ENCODE measurements around the gene STYX. TPM values are rescaled to one million over a fixed set of nuclear protein-coding genes. Genes with fewer than 3 reads are reported as not detected.
A peak's percentile ranks its signal among the peaks of the same experiment; 100 is the strongest.
"Not testable (repeated sequence)": the region's sequence is repeated elsewhere in the genome, so short reads cannot be mapped to it uniquely, and the experiment has no call there.

Gene STYX
- total RNA-seq, 2 experiments from 2014 or later = 25.1 to 29.5 TPM

GRCh38 chr14:52703225-52703624 is 26.7 kb upstream of the STYX start:
- ATAC-seq (ENCODE audit: low read depth) = no peak
- no peak overlapping the region for H3K4me3 Mint-ChIP-seq

GRCh38 chr14:52703664-52704063 is 26.3 kb upstream of the STYX start:
- no peaks in the 10 kb centered on the region for H3K9me3 Mint-ChIP-seq
- POLR2A ChIA-PET = interaction anchor here (1.7 kb wide), 1 partner anchor 8 kb away, joined by 7 read pairs; the partner anchor contains the start of gene ERO1A
- H3K36me3 Mint-ChIP-seq = peaks cover 9% of the 10 kb centered on the region
- H3K27ac Mint-ChIP-seq = no peak overlapping the region
- H3K4me1 Mint-ChIP-seq = peaks cover 26% of the 10 kb centered on the region
- no peak for DNase-seq
- no peak overlapping the region for H3K4me3 Mint-ChIP-seq
- ATAC-seq (ENCODE audit: low read depth) = no peak
- H3K27me3 Mint-ChIP-seq = no peaks in the 10 kb centered on the region

More at GRCh38 chr14:52703225-52703624, 26.7 kb upstream of the STYX start:
- H3K36me3 Mint-ChIP-seq = peaks cover 5% of the 10 kb centered on the region
- peaks cover 22% of the 10 kb centered on the region for H3K4me1 Mint-ChIP-seq
- POLR2A ChIA-PET = no interaction called here
- no peak for DNase-seq
- H3K27ac Mint-ChIP-seq = no peak overlapping the region
- H3K9me3 Mint-ChIP-seq = no peaks in the 10 kb centered on the region
- no peaks in the 10 kb centered on the region for H3K27me3 Mint-ChIP-seq

GRCh38 chr14:52706286-52706685 is 23.7 kb upstream of the STYX start:
- ATAC-seq (ENCODE audit: low read depth) = peak; percentile 53
- H3K27me3 Mint-ChIP-seq = no peaks in the 10 kb centered on the region
- H3K9me3 Mint-ChIP-seq = no peaks in the 10 kb centered on the region
- H3K4me3 Mint-ChIP-seq = peak overlapping the region; percentile 96
- peaks cover 22% of the 10 kb centered on the region for H3K36me3 Mint-ChIP-seq
- peak overlapping the region; percentile 91 for H3K27ac Mint-ChIP-seq
- POLR2A ChIA-PET = interaction anchor here (0.5 to 2.8 kb wide), 5 partner anchors 10 to 36 kb away, joined by 3 to 36 read pairs (median 6); partner anchors contain the start of genes ERO1A and STYX
- DNase-seq = no peak
- H3K4me1 Mint-ChIP-seq = peaks cover 36% of the 10 kb centered on the region

- POLR2A ChIA-PET = interaction anchor here (0.6 to 2.8 kb wide), 8 partner anchors 9 to 155 kb away, joined by 3 to 36 read pairs (median 3); partner anchors contain the start of genes ERO1A, GPR137C, STYX and TXNDC16
- Mint-ChIP-seq H3K27me3 (no peaks in the 10 kb centered on the region), H3K4me1 (peaks cover 36% of the 10 kb centered on the region), H3K4me3 (peak within 1 kb of the TSS; percentile 96), H3K27ac (peak within 1 kb of the TSS; percentile 91), H3K36me3 (peaks cover 23% of the 10 kb centered on the region), H3K9me3 (no peaks in the 10 kb centered on the region)
- ATAC-seq (ENCODE audit: low read depth) (peak; percentile 95), DNase-seq (peak; percentile 91)
Measured at GRCh38 chr14:52706724-52707706, 23.0 kb upstream of the STYX start, which contains the start of gene PSMC6. Gene PSMC6 (plus strand): TSS chr14:52707200. CDS start chr14:52707220, 20 bp downstream.

- peaks cover 27% of the 10 kb centered on the region for H3K4me1 Mint-ChIP-seq
- POLR2A ChIA-PET = interaction anchor here (1.7 to 2.0 kb wide), 3 partner anchors 12 to 19 kb away, joined by 5 to 10 read pairs (median 7); partner anchors contain the start of genes ERO1A and STYX
Measured at GRCh38 chr14:52711666-52712065, 18.3 kb upstream of the STYX start.

GRCh38 chr14:52716155-52716554 is 13.8 kb upstream of the STYX start:
- Mint-ChIP-seq H3K27ac (no peak overlapping the region), H3K9me3 (no peaks in the 10 kb centered on the region), H3K4me3 (no peak overlapping the region), H3K36me3 (peaks cover 38% of the 10 kb centered on the region), H3K27me3 (no peaks in the 10 kb centered on the region), H3K4me1 (peaks cover 4% of the 10 kb centered on the region)
- no peak for ATAC-seq (ENCODE audit: low read depth)
- POLR2A ChIA-PET = interaction anchor here (1.0 to 1.8 kb wide), 2 partner anchors 9 to 14 kb away, joined by 3 to 6 read pairs; partner anchors contain the start of genes PSMC6 and STYX
- DNase-seq = no peak

More at GRCh38 chr14:52711666-52712065, 18.3 kb upstream of the STYX start:
- H3K27me3 Mint-ChIP-seq = no peaks in the 10 kb centered on the region
- peaks cover 51% of the 10 kb centered on the region for H3K36me3 Mint-ChIP-seq
- H3K9me3 Mint-ChIP-seq = no peaks in the 10 kb centered on the region
- ATAC-seq (ENCODE audit: low read depth) (no peak), DNase-seq (no peak)
- H3K4me3 Mint-ChIP-seq = no peak overlapping the region
- no peak overlapping the region for H3K27ac Mint-ChIP-seq

GRCh38 chr14:52723514-52724359 is 6.2 kb upstream of the STYX start:
- Mint-ChIP-seq H3K27ac (peak overlapping the region; percentile 48), H3K4me3 (no peak overlapping the region)
- POLR2A ChIA-PET = interaction anchor here (0.6 to 1.6 kb wide), 3 partner anchors 10 to 18 kb away, joined by 3 to 5 read pairs (median 4); no protein-coding TSS in a partner anchor

GRCh38 chr14:52724360-52724644 is 5.7 kb upstream of the STYX start:
- Mint-ChIP-seq H3K27me3 (no peaks in the 10 kb centered on the region), H3K9me3 (no peaks in the 10 kb centered on the region), H3K27ac (no peak overlapping the region), H3K4me1 (peaks cover 7% of the 10 kb centered on the region), H3K36me3 (peaks cover 18% of the 10 kb centered on the region), H3K4me3 (no peak overlapping the region)
- ATAC-seq (ENCODE audit: low read depth) (no peak), DNase-seq (no peak)
- POLR2A ChIA-PET = interaction anchor here (1.6 kb wide), 1 partner anchor 18 kb away, joined by 4 read pairs; no protein-coding TSS in a partner anchor

More at GRCh38 chr14:52723514-52724359, 6.2 kb upstream of the STYX start:
- peaks cover 7% of the 10 kb centered on the region for H3K4me1 Mint-ChIP-seq
- DNase-seq = no peak
- ATAC-seq (ENCODE audit: low read depth) = no peak
- no peaks in the 10 kb centered on the region for H3K27me3 Mint-ChIP-seq
- H3K9me3 Mint-ChIP-seq = no peaks in the 10 kb centered on the region
- H3K36me3 Mint-ChIP-seq = peaks cover 20% of the 10 kb centered on the region

- not testable (repeated sequence) for H3K4me1 Mint-ChIP-seq; H3K9me3 Mint-ChIP-seq; H3K4me3 Mint-ChIP-seq; H3K27ac Mint-ChIP-seq; ATAC-seq (ENCODE audit: low read depth); H3K36me3 Mint-ChIP-seq; H3K27me3 Mint-ChIP-seq; DNase-seq
- POLR2A ChIA-PET = interaction anchor here (0.7 kb wide), 1 partner anchor 86 kb away, joined by 4 read pairs; no protein-coding TSS in a partner anchor
Measured at GRCh38 chr14:52727509-52727908, 2.5 kb upstream of the STYX start.

GRCh38 chr14:52729035-52729434 is 931 bp upstream of the STYX start:
- not testable (repeated sequence) for H3K4me1 Mint-ChIP-seq; H3K9me3 Mint-ChIP-seq; DNase-seq; H3K27ac Mint-ChIP-seq; H3K27me3 Mint-ChIP-seq; ATAC-seq (ENCODE audit: low read depth)
- POLR2A ChIA-PET = interaction anchor here (0.7 to 1.5 kb wide), 6 partner anchors 13 to 177 kb away, joined by 3 to 11 read pairs (median 4); partner anchors contain the start of genes GPR137C and TXNDC16
- peak overlapping the region; percentile 61 for H3K4me3 Mint-ChIP-seq
- peaks cover 20% of the 10 kb centered on the region for H3K36me3 Mint-ChIP-seq

- no peaks in the 10 kb centered on the region for H3K27me3 Mint-ChIP-seq
- H3K9me3 Mint-ChIP-seq = no peaks in the 10 kb centered on the region
- peak overlapping the region; percentile 94 for H3K4me3 Mint-ChIP-seq
- peak overlapping the region; percentile 86 for H3K27ac Mint-ChIP-seq
- POLR2A ChIA-PET = interaction anchor here (0.7 to 2.0 kb wide), 12 partner anchors 10 to 177 kb away, joined by 3 to 11 read pairs (median 4); partner anchors contain the start of genes ERO1A, GPR137C and TXNDC16
- peaks cover 10% of the 10 kb centered on the region for H3K4me1 Mint-ChIP-seq
- ATAC-seq (ENCODE audit: low read depth) (no peak), DNase-seq (no peak)
- H3K36me3 Mint-ChIP-seq = peaks cover 25% of the 10 kb centered on the region
Measured at GRCh38 chr14:52729585-52729924, 411 bp upstream of the STYX start.

- peaks cover 24% of the 10 kb centered on the region for H3K36me3 Mint-ChIP-seq
- H3K4me3 Mint-ChIP-seq = peak overlapping the region; percentile 94
- DNase-seq (no peak), ATAC-seq (ENCODE audit: low read depth) (no peak)
- peaks cover 11% of the 10 kb centered on the region for H3K4me1 Mint-ChIP-seq
- peak overlapping the region; percentile 86 for H3K27ac Mint-ChIP-seq
- POLR2A ChIA-PET = interaction anchor here (0.6 to 2.0 kb wide), 4 partner anchors 11 to 951 kb away, joined by 4 to 7 read pairs (median 6); partner anchors contain the start of gene ERO1A
- no peaks in the 10 kb centered on the region for H3K9me3 Mint-ChIP-seq
- no peaks in the 10 kb centered on the region for H3K27me3 Mint-ChIP-seq
Measured at GRCh38 chr14:52730709-52731111, 744 bp downstream of the STYX start.
